DMS153 treated with DMSO at 0.1 percent for 48 hours (cell line): ENCODE results near the gene MCCC1.
"Not testable (repeated sequence)": the region's sequence is repeated elsewhere in the genome, so short reads cannot be mapped to it uniquely, and the experiment has no call there.

ENCODE experiments used
- DNase-seq: peaks from one replicate; lab custom pipeline; 2025; ENCODE audit not compliant: unreplicated experiment; lab: John Stamatoyannopoulos, UW

MCCC1 gene

GRCh38 chr3:183046883-183047282, 52.4 kb downstream of the MCCC1 start:
- DNase-seq, result no peak

DNA sequence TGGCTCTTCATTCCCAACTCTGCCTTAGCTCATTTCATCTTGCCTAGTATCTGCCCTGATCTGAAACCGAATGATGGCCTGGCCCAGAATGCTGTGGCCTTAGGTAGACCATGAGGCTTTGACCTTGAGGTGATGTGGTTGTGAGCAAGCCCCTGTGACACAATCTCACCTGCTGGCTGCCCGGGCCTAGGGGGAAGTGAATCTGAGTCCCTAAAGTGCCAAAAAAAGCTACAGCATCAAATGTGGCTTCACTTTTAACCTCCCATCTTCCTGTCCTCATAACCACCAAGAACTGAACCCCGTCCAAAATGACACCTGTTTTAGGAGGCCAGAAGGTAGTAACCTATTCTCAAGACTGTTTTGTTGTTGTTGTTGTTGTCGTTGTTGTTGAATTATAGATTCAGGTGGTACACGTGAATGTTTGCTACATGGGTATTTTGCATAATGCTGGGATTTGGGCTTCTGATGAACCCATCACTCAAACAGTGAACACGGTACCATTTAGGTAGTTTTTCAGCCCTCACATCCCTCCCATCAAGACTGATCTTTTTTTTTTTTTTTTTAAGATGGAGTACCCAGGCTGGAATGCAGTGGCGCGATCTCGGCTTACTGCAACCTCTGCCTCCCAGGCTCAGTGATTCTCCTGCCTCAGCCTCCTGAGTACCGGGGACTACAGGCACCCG, 54.6 kb downstream of the MCCC1 start:
- DNase-seq, result no peak

GRCh38 chr3:183038757-183039156, 60.5 kb downstream of the MCCC1 start:
- DNase-seq, result no peak

GRCh38 chr3:183038221-183038620, 61.1 kb downstream of the MCCC1 start:
- DNase-seq, result no peak

GRCh38 chr3:183033746-183034145, 65.5 kb downstream of the MCCC1 start:
- no peak for DNase-seq

DNA sequence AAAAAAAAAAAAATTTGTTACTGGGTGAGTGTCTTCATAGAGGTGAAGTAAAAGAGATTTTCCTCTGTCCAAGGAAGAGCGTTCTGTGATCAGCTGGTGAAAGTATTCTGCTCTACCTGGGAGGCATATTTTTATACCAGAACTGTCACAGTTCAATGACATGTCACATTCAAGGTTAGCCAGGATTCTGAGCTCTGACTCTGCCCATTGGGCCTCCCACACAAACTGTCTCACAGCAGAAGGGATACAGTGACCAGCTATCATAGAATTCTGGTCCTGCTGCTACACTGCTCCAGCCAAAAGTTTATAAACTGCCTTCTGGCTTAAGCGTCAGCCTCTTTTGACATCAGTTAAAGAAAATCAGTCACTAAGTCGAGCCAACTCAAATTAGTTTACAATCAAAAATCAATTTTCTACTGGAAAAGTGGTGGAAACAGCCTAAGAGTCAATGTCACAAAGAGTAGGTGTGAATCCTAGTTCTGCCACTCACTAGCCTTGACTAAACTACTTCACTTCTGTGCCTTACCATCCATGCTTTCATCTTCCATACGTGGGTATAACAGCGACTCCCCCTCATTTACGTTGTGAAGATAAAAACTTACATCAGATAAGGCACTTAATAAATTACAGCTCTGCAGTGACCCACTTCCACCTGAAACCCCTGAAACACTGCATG, 66.3 kb downstream of the MCCC1 start:
- DNase-seq, result no peak

DNA sequence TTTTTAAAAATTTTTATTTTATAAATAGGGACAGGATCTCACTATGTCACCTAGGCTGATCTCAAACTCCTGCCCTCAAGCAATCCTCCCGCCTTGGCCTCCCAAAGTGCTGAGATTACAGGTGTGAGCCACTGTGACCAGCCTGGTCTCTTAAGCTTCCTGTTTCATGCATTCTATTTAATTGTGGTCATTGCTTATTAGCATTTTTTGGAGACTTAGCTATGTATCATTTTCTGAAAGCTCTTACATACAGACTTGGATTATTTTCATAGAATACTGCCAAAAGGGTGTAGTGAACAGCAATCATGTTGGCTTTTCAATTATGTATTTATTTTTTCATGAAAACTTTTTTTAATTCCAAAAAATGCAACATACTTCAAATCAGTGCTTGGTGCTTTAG, 67.5 kb downstream of the MCCC1 start:
- DNase-seq, result no peak

- no peak for DNase-seq
These were observed 70.9 kb downstream of the MCCC1 start for GRCh38 chr3:183028416-183028815.

- no peak for DNase-seq
These were observed 72.0 kb downstream of the MCCC1 start for GRCh38 chr3:183027276-183027675.

DNA sequence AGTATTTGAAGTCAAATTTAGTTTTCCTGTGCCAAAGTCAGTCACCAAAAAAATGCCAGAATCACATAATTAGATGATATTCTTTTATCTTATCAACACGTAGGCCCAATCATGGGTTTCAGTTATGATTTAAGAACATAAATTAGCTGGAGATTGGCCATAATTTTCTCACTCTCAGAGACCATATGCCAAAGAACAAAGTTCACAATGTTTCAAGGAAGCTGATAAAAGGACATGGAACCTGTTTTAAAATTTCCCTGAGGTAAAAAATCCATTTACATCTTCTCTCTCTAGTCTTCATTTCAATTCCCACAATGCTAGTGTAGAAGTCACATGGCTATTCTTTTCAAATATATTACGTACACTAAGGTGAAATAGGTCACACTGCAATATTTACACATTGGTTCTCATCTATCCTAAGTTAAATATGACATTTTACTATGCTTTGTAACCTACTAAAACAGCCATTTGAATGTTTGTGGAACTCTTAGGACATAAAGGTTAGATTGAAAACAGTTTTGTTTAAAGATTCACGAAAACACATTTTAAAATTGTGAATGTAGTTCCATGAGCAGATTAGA, 76.3 kb downstream of the MCCC1 start:
- no peak for DNase-seq

DNA sequence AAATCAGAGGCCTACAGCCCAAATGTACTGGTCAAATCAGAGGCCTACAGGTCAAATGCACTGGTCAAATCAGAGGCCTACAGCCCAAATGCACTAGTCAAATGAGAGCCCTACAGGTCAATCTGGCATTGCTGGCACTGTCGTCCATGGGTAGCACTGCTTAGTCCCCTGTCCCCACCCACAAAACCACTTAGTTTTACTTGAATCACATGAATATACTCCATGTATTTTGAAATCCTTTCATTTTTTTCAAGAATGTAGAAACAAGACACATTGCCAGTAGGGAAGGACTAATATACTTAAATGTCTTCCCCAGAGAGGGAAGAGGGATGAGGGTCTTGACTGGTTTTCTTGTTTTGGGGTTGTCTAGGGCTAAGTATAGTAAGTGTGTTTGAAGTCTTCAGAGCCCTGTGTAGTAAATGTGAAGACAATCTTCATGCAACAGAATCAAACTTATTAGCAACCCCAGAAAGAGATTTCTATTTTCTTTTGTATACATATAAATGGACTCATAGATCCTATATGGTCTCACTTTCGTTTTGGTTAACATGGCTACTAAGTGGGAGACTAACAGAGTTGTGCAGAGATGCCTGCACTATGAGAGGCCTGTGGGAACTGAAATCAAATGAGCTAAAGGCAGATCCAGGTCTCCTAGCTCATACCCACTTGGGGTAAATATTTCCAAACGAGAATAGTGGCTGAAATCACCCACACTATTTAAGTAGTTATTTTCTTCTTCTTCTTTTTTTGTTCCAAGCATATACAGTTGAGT, 80.7 kb downstream of the MCCC1 start:
- no peak for DNase-seq

DNA sequence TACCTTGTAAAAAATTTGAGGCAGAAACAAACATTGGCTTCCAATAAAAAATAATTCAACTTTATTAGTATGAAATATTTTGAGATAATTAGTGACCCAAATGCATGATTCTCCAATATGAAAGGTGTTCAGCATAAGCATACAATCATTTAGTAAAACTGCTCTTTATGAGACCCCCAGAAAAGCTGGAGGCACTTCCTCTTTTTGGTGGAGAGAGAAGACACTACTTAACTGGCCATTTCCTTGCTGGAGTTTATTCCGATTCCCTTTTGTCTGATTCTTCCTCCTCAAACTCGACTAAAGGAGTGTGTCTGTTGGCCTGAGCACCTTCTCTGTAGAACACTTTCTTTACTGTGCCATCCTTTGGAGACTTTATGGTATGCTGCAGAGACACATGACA, 84.1 kb downstream of the MCCC1 start:
- no peak for DNase-seq

DNA sequence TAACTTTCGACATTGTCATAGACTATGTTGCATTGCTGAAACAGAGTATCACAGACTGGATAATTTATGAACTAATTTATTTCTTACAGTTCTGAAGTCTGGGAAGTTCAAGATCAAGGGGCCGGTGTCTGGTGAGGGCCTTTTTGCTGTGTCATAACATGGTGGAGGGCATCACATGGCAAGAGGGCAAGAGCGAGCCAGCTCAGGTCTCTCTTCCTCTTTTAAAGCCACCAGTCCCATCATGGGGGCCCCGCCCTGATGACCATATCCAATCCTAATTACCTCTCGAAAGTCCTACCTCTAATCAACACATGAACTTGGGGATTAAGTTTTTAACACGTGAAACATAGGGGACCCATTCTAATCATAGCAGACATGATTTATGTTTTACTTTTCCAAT, 85.4 kb downstream of the MCCC1 start:
- DNase-seq, result no peak

GRCh38 chr3:183013074-183013473, 86.2 kb downstream of the MCCC1 start:
- no peak for DNase-seq

DNA sequence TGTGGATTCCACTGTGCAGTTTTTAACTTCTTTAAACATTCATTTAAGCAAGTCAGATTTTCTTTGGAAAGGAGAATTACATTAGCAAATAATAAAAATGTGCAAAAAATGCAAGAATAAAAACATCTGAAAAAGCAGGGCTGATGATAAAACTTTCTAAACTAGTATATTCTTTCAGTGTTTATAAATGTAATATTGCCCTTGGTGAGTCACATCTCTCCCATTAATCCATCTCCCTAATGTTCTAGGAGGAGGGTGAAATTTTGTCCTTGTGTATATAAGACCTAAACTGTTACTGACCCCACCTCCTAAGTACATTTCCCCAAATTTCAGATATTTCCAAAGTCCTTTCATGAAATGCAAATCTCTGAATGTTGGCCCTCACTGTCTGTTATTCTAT, 90.5 kb downstream of the MCCC1 start:
- DNase-seq, result no peak

GRCh38 chr3:183008303-183008702, 91.0 kb downstream of the MCCC1 start:
- DNase-seq, result no peak

DNA sequence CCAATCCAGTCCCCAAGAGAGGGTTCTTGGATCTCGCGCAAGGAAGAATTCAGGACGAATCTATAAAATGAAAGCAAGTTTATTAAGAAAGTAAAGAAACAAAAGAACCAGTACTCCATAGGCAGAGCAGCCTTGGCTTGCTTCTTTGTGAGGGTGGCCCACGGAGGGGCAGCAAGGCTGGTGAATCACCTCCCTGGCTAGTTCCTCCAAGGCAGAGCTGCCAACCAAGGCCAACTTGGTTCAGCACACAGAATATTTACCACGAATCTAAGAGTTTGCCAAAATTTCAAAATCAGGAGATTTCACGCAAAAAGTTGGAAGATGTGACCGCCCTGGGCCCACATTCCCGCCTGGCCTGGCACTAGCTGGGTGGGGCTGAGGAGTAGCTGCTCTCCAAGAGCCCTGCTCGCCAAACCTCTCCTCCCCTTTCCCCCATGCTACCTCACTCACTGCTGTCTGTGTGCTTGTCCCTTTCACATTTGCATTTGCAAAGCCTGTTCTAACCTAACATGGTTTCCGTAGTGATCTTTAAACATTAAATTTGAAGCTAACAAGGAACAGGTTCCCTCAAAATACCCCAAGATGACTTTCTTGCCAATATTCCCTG, 92.8 kb downstream of the MCCC1 start:
- DNase-seq, result no peak

DNA sequence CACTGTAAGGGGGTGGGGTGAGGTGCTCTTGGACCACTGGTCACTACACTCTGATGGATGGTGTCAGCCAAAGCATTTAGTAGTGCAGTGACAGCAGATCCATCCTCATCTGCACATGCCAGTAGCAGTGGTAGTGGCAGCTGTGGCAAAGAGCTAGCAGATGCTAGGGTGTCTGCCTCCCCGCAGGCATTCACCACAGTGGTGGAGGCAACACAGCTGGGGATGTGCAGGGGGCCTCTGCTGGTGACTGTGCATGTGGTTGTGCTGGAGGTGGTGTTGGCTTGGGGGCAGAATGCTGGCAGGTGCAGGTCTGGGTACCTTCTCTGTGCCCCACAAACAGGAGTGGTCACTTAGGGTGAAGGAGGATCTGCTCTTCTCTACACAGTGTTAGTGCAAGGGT, 99.5 kb downstream of the MCCC1 start:
- no peak for DNase-seq

GRCh38 chr3:182993486-182994201, 105.7 kb downstream of the MCCC1 start:
- DNase-seq, result not testable (repeated sequence)

DNA sequence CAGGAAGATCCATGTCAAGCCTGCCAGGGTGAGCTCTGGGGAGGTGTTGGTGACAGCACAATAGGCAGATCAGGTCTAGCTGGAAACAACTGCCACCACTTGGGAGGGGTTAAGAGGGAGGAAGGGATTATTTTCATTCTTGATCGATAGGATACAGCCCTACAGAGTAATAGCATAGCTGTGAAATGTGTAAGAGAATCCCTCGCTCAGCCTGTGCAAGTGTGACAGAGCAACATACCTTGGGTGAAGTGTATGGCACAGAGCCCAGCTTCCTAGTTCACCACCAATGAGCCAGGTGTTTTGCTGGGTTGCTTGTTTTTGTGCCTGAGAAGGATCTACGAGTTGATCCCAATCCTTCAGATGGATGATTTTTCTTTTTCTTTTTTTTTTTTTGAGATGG, 109.7 kb downstream of the MCCC1 start:
- DNase-seq, result no peak

DNA sequence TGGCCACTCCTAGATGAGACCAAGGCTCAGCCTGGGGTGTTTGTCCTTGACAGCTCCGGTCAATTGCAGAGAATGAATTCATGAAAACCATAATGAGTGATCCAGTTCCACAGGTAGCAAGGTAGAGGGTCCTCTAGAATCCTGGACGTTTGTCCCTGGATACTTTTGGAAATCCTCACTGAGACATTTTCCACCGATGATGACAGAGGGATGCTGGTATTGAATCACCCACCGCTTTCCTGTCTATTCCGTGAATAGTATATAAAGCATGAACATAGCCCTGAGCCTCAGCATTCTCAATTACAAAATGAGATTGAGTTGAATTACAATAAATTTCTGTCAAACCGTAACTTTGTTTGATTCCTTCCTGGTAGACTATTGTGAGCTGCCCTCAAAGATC, 113.3 kb downstream of the MCCC1 start:
- no peak for DNase-seq
